Heart left ventricle (tissue), 16 donors: Measurements from ENCODE around the gene RNF213. TPM values are rescaled to one million over a fixed set of nuclear protein-coding genes. Genes with fewer than 3 reads are reported as not detected.
A peak's percentile ranks its signal among the peaks of the same experiment; 100 is the strongest.

Experiments used
- ATAC-seq, 4 donors: fragments of 200-7000 bp; cut with Tn5 transposase; one replicate each; pipeline ENCODE4 v1.9.1; 2020 to 2022; ENCODE audit warnings: moderate library complexity in 4 of 4, mild to moderate bottlenecking in 3 of 4, moderate number of reproducible peaks in 1 of 4
- DNase-seq, 5 donors: peaks; one replicate each; pipeline ENCODE4 v3.0.0-alpha.2; 2020
- H3K27ac ChIP-seq, 12 donors: fragments of 200-600 bp; sonication (generic) in 4 of 12; one replicate each; pipeline versions ENCODE4 v1.5.0 to v1.8.0; 2016 to 2022; ENCODE audit warnings: mild to moderate bottlenecking in 2 of 12
- H3K27me3 ChIP-seq, 9 donors: fragments of 200-600 bp; sonication (generic) in 2 of 9; one replicate each; pipeline versions ENCODE4 v1.5.1 to v1.8.0; 2016 to 2022; ENCODE audit warnings: mild to moderate bottlenecking in 3 of 9
- H3K36me3 ChIP-seq, 9 donors: fragments of 200-600 bp; sonication (generic) in 2 of 9; one replicate each; pipeline versions ENCODE4 v1.5.0 to v1.8.0; 2018 to 2022; ENCODE audit warnings: mild to moderate bottlenecking in 2 of 9
- H3K4me1 ChIP-seq, 12 donors: fragments of 200-600 bp; sonication (generic) in 4 of 12; one replicate each; pipeline versions ENCODE4 v1.5.0 to v1.8.0; 2016 to 2022; ENCODE audit warnings: mild to moderate bottlenecking in 3 of 12
- H3K4me3 ChIP-seq, 12 donors: fragments of 200-600 bp; sonication (generic) in 4 of 12; one replicate each; pipeline versions ENCODE4 v1.5.0 to v1.8.0; 2017 to 2022; ENCODE audit warnings: mild to moderate bottlenecking in 9 of 12, moderate library complexity in 4 of 12
- H3K9me3 ChIP-seq, 12 donors: fragments of 200-600 bp; sonication (generic) in 4 of 12; one replicate each; pipeline versions ENCODE4 v1.5.0 to v1.8.0; 2016 to 2022; ENCODE audit warnings: mild to moderate bottlenecking in 1 of 12
- CTCF ChIP-seq, 12 donors: fragments of 200-600 bp; sonication (generic) in 4 of 12; IDR thresholded peaks; one replicate each; pipeline versions ENCODE4 v1.5.0 to v1.8.0; 2018 to 2022; ENCODE audit warnings: antibody characterized with exemption in 12 of 12, mild to moderate bottlenecking in 5 of 12
- POLR2A ChIP-seq, 2 donors: fragments of 450-650 bp; IDR thresholded peaks; one replicate each; pipeline ENCODE4 v1.6.1; 2017; ENCODE audit warnings: antibody characterized with exemption in 2 of 2, mild to moderate bottlenecking in 2 of 2, moderate library complexity in 2 of 2
- WGBS, 4 donors: extraction: QIAGEN DNeasy Blood & Tissue Kit in 2 of 4; methylation state at CpG; one replicate each; pipeline versions ENCODE4 v1.1.5 to v1.1.7; 2013 to 2018; 5-methylcytosine and 5-hydroxymethylcytosine counted together
- intact Hi-C, 10 donors: fragments of 100-400 bp; cut with DNase I; formaldehyde crosslinking; loops; one replicate each; pipeline versions ENCODE4 v1.11.1 to v1.14.2; 2022
- polyA plus RNA-seq, 2 donors: library from polyadenylated mRNA; stranded (reverse); fragments of 200-250 nt; gene quantifications; one replicate each; pipeline ENCODE4 v1.2.3, GENCODE V29; 2013
- total RNA-seq, 9 donors: library from RNA; depleted of rRNA in 2 of 9; stranded (reverse); fragments of >200 nt in 2 of 9; fragmentation: NEBNext Ultra II Directional in 3 of 9; extraction: Animal tissue kit (Norgen Biotek cat#: 25700) in 3 of 9; gene quantifications; one replicate each; pipeline versions ENCODE4 v1.1.0 to v1.2.4, GENCODE V29; 2016 to 2023
- donor health status: ischemic (EF 13 %, LVEDD 7.1; RV severe dilation, severe dysfunction).
- donor health status: healthy with polysubstance abuse.
- donor health status: DM: no; HTN: yes; CAD: no.
- donor health status: DM: no; HTN: no; CAD: no.
- donor health status: ischemic (EF 25% LVEDD 6.9; RV normal size, moderate dysfunction).
- donor health status: ischemic (EF 25% LVEDD 5.7; RV mildly dilated, moderate dysfunction).
- donor health status: healthy.
- donor health status: DM: yes; HTN: yes; CAD: no.
- donor health status: ischemic (EF 35%, LVEDD 5.7; RV mildly dilated, moderate dysfunction).
- donor health status: nonischemic (EF 11% LVEDD 7.7; RV severe dilation, severe dysfunction).
- donor health status: DM: yes; HTN: yes; CAD: no.
- donor health status: PGD.
- donor health status: ischemic (EF 29% LVEDD 5.4; RV normal size, mild dysfunction).
- donor health status: nonischemic (EF 23%, LVEDD 6.1; RV moderate dilation, normal function).

The RNF213 gene
- total and polyA plus RNA-seq, 11 donors: 23.1 to 167 (median 31.4) TPM

DNA sequence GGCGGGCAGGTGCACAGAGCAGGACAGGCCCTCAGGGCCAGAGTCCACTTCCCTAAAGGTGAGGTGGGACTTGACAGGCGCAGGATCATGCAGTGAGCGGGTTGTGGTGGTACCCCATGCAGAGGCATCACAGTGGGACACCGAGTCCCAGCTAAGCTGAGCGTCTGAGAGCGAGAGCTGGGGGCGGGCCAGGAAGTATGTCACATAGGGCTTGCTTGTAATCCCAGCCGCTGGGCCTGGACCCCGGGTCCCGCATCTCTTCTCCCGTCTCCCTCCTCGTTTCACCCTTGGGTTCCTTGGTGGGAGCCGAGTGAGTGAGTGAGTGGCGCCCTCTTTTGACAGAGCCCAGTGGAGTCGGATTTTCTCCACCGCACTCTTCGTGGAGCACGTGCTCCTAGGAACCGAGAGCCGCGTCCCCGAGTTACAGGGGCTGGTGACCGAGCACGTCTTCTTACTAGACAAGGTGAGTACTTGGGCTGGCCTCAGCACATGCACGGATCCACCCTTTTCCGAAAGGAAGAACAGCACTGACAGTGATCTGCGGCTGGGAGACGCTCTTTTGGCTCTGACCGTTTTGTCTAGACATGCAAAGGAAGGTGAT is 103.5 kb downstream of the RNF213 start:
- H3K4me3 ChIP-seq: no peak overlapping the region
- H3K36me3 ChIP-seq: peaks cover 0 to 100% (median 98%) of the 10 kb centered on the region in 9 donors
- intact Hi-C loops: loop anchor here in 1 of 10 donors (10.0 kb wide), 1 partner anchor 219 kb away; the partner anchor contains the start of gene EIF4A3
- no peaks in the 10 kb centered on the region for H3K9me3 ChIP-seq
- H3K4me1 ChIP-seq: peaks cover 0 to 15% (median 0%) of the 10 kb centered on the region in 12 donors
- no peak overlapping the region for H3K27ac ChIP-seq
- DNase-seq (peak in 1 of 5 donors; percentile 27), ATAC-seq (peak in 2 of 4 donors; percentile 15 to 30)
- 81 to 83% (median 83%) methylated on average over 29 of the region's 29 CpGs for WGBS, 4 donors
- TF ChIP-seq CTCF (IDR thresholded peaks at IDR 0.05) (peak in 5 of 12 donors; percentile 14 to 45 (median 35)), POLR2A (IDR thresholded peaks at IDR 0.05) (no peak)
- H3K27me3 ChIP-seq: no peaks in the 10 kb centered on the region

- Histone ChIP-seq H3K4me1 (peaks cover 0 to 15% (median 0%) of the 10 kb centered on the region in 12 donors), H3K27me3 (no peaks in the 10 kb centered on the region), H3K36me3 (peaks cover 3 to 100% (median 98%) of the 10 kb centered on the region in 9 donors), H3K4me3 (no peak overlapping the region), H3K27ac (no peak overlapping the region), H3K9me3 (no peaks in the 10 kb centered on the region)
- 85 to 89% (median 88%) methylated on average over 26 to 29 of the region's 29 CpGs for WGBS, 4 donors
- intact Hi-C loops: loop anchor here in 1 of 10 donors (10.0 kb wide), 1 partner anchor 220 kb away; the partner anchor contains the start of gene EIF4A3
- TF ChIP-seq CTCF (IDR thresholded peaks at IDR 0.05): no peak
- TF ChIP-seq POLR2A (IDR thresholded peaks at IDR 0.05): no peak
- DNase-seq (peak in 1 of 5 donors; percentile 13), ATAC-seq (no peak)
Observed at GRCh38 chr17:80365001-80365965, 104.6 kb downstream of the RNF213 start.

DNA sequence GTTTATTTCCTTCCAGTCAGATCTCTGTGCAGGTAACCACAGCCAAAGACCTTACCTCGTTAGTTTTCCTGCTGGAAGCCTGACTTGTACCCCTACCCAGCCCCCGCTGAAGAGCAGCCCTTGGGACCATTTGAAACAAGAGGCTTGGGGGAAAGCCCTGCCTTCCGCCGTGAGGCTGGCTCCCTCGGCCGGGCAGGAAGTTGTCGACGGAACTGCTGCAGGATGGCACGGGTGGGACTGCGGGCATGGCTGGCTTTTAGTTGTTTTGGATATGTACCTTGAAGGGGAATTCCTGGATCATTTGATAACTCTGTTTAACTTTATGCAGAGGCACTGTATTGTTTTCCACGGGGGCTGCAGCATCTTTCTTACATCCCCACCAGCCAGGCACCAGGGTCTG is 105.3 kb downstream of the RNF213 start:
- H3K27ac ChIP-seq: no peak overlapping the region
- H3K4me3 ChIP-seq: no peak overlapping the region
- no peaks in the 10 kb centered on the region for H3K27me3 ChIP-seq
- 78 to 91% (median 83%) methylated on average over 11 of the region's 11 CpGs for WGBS, 4 donors
- ATAC-seq (no peak), DNase-seq (no peak)
- peaks cover 0 to 15% (median 0%) of the 10 kb centered on the region in 12 donors for H3K4me1 ChIP-seq
- intact Hi-C loops: loop anchor here in 1 of 10 donors (10.0 kb wide), 1 partner anchor 221 kb away; the partner anchor contains the start of gene EIF4A3
- no peaks in the 10 kb centered on the region for H3K9me3 ChIP-seq
- H3K36me3 ChIP-seq: peaks cover 3 to 100% (median 98%) of the 10 kb centered on the region in 9 donors
- no peak for TF ChIP-seq CTCF (IDR thresholded peaks at IDR 0.05)
- no peak for TF ChIP-seq POLR2A (IDR thresholded peaks at IDR 0.05)
